Epithelial cell of umbilical artery (primary cell): ENCODE results near the gene SOCS3. TPM values are rescaled to one million over a fixed set of nuclear protein-coding genes. Genes with fewer than 3 reads are reported as not detected.

Source experiments
- total RNA-seq: library from RNA; depleted of rRNA; stranded (reverse); fragments of >200 nt; gene quantifications from 2 replicates; pipeline ENCODE4 v1.2.3, GENCODE V29; 2014

Gene SOCS3
- 24.0 and 63.2 TPM in 2 replicates for total RNA-seq

GRCh38 chr17:78359997-78360370 is at the start of gene SOCS3:
TSS of gene SOCS3 (minus strand) at chr17:78360077. CDS start at chr17:78359095, 982 bp downstream.

GRCh38 chr17:78378225-78379130 is 18.6 kb upstream of the SOCS3 start, which contains the start of gene PGS1:
TSS of gene PGS1 (plus strand) at chr17:78378649. CDS start at chr17:78378666, 17 bp downstream.

Other genes with a start within 250 kb of the SOCS3 start
- 35.1 and 42.7 TPM in 2 replicates for gene TMC6, start 231.3 kb downstream of the SOCS3 start, total RNA-seq
- under 0.01 and 0.76 TPM in 2 replicates for gene TMC8, start 229.3 kb downstream of the SOCS3 start, total RNA-seq
- not detected in 2 replicates for gene C17orf99, start 213.7 kb downstream of the SOCS3 start, total RNA-seq
- 27.6 and 28.3 TPM in 2 replicates for gene SYNGR2, start 191.5 kb downstream of the SOCS3 start, total RNA-seq
- gene TK1, start 173.0 kb downstream of the SOCS3 start, total RNA-seq, result 121 and 148 TPM in 2 replicates
- 50.3 and 65.5 TPM in 2 replicates for gene AFMID, start 172.7 kb downstream of the SOCS3 start, total RNA-seq
- 61.1 and 64.4 TPM in 2 replicates for gene BIRC5, start 145.8 kb downstream of the SOCS3 start, total RNA-seq
- gene TMEM235, start 128.4 kb downstream of the SOCS3 start, total RNA-seq, result under 0.01 and 0.46 TPM in 2 replicates
- 45.1 and 58.8 TPM in 2 replicates for gene PGS1, start 18.6 kb upstream of the SOCS3 start, total RNA-seq
- gene DNAH17, start 217.3 kb upstream of the SOCS3 start, total RNA-seq, result under 0.01 TPM in 1 of 2 replicates, not detected in the other